Measurements from ENCODE around the gene CCL3. TPM values are rescaled to one million over a fixed set of nuclear protein-coding genes. Genes with fewer than 3 reads are reported as not detected.

The CCL3 gene
- polyA plus RNA-seq, 1 of the 3 experiments (the other 2 are of a cell fraction) = not detected

- TF ChIP-seq, protein P1, sequence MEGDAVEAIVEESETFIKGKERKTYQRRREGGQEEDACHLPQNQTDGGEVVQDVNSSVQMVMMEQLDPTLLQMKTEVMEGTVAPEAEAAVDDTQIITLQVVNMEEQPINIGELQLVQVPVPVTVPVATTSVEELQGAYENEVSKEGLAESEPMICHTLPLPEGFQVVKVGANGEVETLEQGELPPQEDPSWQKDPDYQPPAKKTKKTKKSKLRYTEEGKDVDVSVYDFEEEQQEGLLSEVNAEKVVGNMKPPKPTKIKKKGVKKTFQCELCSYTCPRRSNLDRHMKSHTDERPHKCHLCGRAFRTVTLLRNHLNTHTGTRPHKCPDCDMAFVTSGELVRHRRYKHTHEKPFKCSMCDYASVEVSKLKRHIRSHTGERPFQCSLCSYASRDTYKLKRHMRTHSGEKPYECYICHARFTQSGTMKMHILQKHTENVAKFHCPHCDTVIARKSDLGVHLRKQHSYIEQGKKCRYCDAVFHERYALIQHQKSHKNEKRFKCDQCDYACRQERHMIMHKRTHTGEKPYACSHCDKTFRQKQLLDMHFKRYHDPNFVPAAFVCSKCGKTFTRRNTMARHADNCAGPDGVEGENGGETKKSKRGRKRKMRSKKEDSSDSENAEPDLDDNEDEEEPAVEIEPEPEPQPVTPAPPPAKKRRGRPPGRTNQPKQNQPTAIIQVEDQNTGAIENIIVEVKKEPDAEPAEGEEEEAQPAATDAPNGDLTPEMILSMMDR (IDR thresholded peaks at IDR 0.05) = no peak
- TF ChIP-seq MXI1 (IDR thresholded peaks at IDR 0.05; ENCODE audit: low read depth, low read length) (no peak), SIN3A (IDR thresholded peaks at IDR 0.05; ENCODE audit: borderline replicate concordance, low read depth, low read length) (no peak), PBX3 (IDR thresholded peaks at IDR 0.05) (no peak), TEAD4 (IDR thresholded peaks at IDR 0.05; ENCODE audit: borderline replicate concordance, insufficient read depth) (no peak)
- TF ChIP-seq, protein P2, sequence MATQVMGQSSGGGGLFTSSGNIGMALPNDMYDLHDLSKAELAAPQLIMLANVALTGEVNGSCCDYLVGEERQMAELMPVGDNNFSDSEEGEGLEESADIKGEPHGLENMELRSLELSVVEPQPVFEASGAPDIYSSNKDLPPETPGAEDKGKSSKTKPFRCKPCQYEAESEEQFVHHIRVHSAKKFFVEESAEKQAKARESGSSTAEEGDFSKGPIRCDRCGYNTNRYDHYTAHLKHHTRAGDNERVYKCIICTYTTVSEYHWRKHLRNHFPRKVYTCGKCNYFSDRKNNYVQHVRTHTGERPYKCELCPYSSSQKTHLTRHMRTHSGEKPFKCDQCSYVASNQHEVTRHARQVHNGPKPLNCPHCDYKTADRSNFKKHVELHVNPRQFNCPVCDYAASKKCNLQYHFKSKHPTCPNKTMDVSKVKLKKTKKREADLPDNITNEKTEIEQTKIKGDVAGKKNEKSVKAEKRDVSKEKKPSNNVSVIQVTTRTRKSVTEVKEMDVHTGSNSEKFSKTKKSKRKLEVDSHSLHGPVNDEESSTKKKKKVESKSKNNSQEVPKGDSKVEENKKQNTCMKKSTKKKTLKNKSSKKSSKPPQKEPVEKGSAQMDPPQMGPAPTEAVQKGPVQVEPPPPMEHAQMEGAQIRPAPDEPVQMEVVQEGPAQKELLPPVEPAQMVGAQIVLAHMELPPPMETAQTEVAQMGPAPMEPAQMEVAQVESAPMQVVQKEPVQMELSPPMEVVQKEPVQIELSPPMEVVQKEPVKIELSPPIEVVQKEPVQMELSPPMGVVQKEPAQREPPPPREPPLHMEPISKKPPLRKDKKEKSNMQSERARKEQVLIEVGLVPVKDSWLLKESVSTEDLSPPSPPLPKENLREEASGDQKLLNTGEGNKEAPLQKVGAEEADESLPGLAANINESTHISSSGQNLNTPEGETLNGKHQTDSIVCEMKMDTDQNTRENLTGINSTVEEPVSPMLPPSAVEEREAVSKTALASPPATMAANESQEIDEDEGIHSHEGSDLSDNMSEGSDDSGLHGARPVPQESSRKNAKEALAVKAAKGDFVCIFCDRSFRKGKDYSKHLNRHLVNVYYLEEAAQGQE (IDR thresholded peaks at IDR 0.05; ENCODE audit: low read depth, low read length) = no peak
Observed at GRCh38 chr17:36129616-36130015, 39.7 kb upstream of the CCL3 start (continued).

DNA sequence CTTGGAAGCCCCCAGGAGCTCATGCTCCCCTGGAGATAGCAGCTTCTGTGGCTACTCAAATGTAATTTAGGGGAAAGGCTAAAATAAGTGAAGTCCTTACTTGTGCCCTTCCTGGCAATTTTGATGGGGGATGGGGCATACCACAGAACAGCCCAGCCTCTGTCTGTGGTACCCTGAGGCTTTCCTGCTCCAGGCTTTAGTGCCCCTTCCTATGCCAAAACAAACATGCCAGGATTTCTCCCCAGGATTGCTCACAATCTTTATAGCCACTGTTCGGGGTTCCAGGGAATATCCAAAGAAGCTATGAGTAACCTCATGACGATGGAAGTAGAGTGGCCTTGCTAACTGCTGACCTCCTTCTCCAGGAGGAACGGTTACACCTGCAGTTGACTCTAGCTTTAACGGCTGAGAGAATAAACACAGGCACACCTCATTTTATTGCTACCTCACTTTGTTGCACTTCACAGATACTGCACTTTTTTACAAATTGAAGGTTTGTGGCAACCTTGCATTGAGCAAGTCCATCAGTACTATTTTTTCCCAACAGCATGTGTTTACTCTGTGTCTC lies 38.6 kb upstream of the CCL3 start:
- POLR2A ChIA-PET = no interaction called here
- no peak for DNase-seq
- Histone ChIP-seq H3F3A (replicated peaks; ENCODE audit: insufficient read depth) (no peaks in the 10 kb centered on the region), H3K36me3 (replicated peaks in 1 of 2; ENCODE audit: control insufficient read depth in 1 of 2, insufficient read depth in 2 of 2, low read length in 1 of 2) (no peaks in the 10 kb centered on the region), H2AFZ (ENCODE audit: low read depth) (no peak overlapping the region), H3K27me3 (ENCODE audit: insufficient read depth) (no peaks in the 10 kb centered on the region), H3K4me3 (ENCODE audit: low read depth in 2 of 2, low read length in 1 of 2) (no peak overlapping the region), H3K4me2 (no peak overlapping the region), H4K20me1 (ENCODE audit: insufficient read depth) (no peaks in the 10 kb centered on the region), H3K4me1 (ENCODE audit: control insufficient read depth in 1 of 2, insufficient read depth in 2 of 2, low read depth in 1 of 2, low read length in 1 of 2) (no peaks in the 10 kb centered on the region), H3K79me2 (ENCODE audit: insufficient read depth) (no peaks in the 10 kb centered on the region), H3K9me3 (no peaks in the 10 kb centered on the region), H3K27ac (ENCODE audit: low read depth in 2 of 2, low read length in 1 of 2) (no peak overlapping the region), H3K9ac (no peak overlapping the region), H3K9me2 (no peaks in the 10 kb centered on the region)
- 2% methylated on average over 4 of the region's 4 CpGs for WGBS (ENCODE audit: low lambda C conversion rate)
- CTCF ChIA-PET = interaction anchor here (1.1 kb wide), 1 partner anchor 21 kb away, joined by 4 read pairs; no protein-coding TSS in a partner anchor
- TF ChIP-seq TAF1 (IDR thresholded peaks at IDR 0.05; ENCODE audit: borderline replicate concordance, low read depth, low read length) (no peak), NFIC (IDR thresholded peaks at IDR 0.05; ENCODE audit: borderline replicate concordance) (no peak), RCOR1 (IDR thresholded peaks at IDR 0.05; ENCODE audit: low read length) (no peak), SIN3A (IDR thresholded peaks at IDR 0.05; ENCODE audit: borderline replicate concordance, low read depth, low read length) (no peak), POLR2AphosphoS5 (IDR thresholded peaks at IDR 0.05; ENCODE audit: low read depth, low read length) (no peak), GABPA (IDR thresholded peaks at IDR 0.05; ENCODE audit: low read depth) (no peak), PBX3 (IDR thresholded peaks at IDR 0.05) (no peak), YY1 (IDR thresholded peaks at IDR 0.05; ENCODE audit: low read depth) (no peak), EZH2phosphoT487 (IDR thresholded peaks at IDR 0.05; ENCODE audit: borderline replicate concordance, low read depth) (no peak), TEAD4 (IDR thresholded peaks at IDR 0.05; ENCODE audit: borderline replicate concordance, insufficient read depth) (no peak), RXRA (IDR thresholded peaks at IDR 0.05; ENCODE audit: borderline replicate concordance, low read depth) (no peak), FOXJ3 (CRISPR knock-in tag; IDR thresholded peaks at IDR 0.05) (no peak), TCF12 (IDR thresholded peaks at IDR 0.05) (no peak), CHD2 (IDR thresholded peaks at IDR 0.05; ENCODE audit: low read length, partially characterized antibody) (no peak)
- TF ChIP-seq, protein P2 (IDR thresholded peaks at IDR 0.05; ENCODE audit: low read depth, low read length) = no peak

Data from SK-N-SH (cell line).